A673 (cell line): ENCODE results near the gene ATP6V1F. TPM values are rescaled to one million over a fixed set of nuclear protein-coding genes. Genes with fewer than 3 reads are reported as not detected.

Experiments
- BruUV-seq: library from RNA; stranded (reverse); fragments of 400-500 nt; replicated peaks from 2 replicates; lab custom pipeline; 2021; lab: Mats Ljungman, UMichigan
- CTCF ChIA-PET: fragments of 300-600 bp; sonication (Branson Sonifier 250); formaldehyde crosslinking; loops from one replicate; lab custom pipeline; 2022; ENCODE audit warnings: antibody characterized with exemption; lab: Charles Lee
- POLR2A ChIA-PET: fragments of 300-600 bp; sonication (Branson Sonifier 250); formaldehyde crosslinking; loops from one replicate; lab custom pipeline; 2022; ENCODE audit warnings: antibody characterized with exemption; ENCODE audit not compliant: low non-redundant PET; lab: Charles Lee
- DNase-seq: peaks from one replicate; pipeline ENCODE4 v3.0.0-alpha.2; 2015; ENCODE audit warnings: low spot score
- H3K27ac ChIP-seq: fragments of 200-600 bp; sonication (generic); 2 replicates; pipeline ENCODE4 v1.5.1; 2016; ENCODE audit warnings: mixed run types, low read depth, mild to moderate bottlenecking, mixed read lengths, antibody characterized with exemption, low read length; ENCODE audit not compliant: poor library complexity, severe bottlenecking
- H3K27me3 ChIP-seq: fragments of 200-600 bp; sonication (generic); replicated peaks from 2 replicates; pipeline ENCODE4 v1.6.1; 2017; ENCODE audit warnings: mixed run types, low read depth, mild to moderate bottlenecking, mixed read lengths, antibody characterized with exemption, low read length; ENCODE audit not compliant: insufficient read depth, poor library complexity
- H3K36me3 ChIP-seq: fragments of 200-600 bp; sonication (generic); 2 replicates; pipeline ENCODE4 v1.6.1; 2016; ENCODE audit warnings: mixed run types, mild to moderate bottlenecking, mixed read lengths, antibody characterized with exemption, low read length; ENCODE audit not compliant: insufficient read depth, poor library complexity, severe bottlenecking
- H3K4me1 ChIP-seq: fragments of 200-600 bp; sonication (generic); 2 replicates; pipeline ENCODE4 v1.6.1; 2017; ENCODE audit warnings: mixed run types, mild to moderate bottlenecking, mixed read lengths, antibody characterized with exemption, low read length; ENCODE audit not compliant: insufficient read depth, poor library complexity, severe bottlenecking
- H3K4me3 ChIP-seq: fragments of 200-600 bp; sonication (generic); 2 replicates; pipeline ENCODE4 v1.5.1; 2016; ENCODE audit warnings: low read depth, mixed run types, mild to moderate bottlenecking, mixed read lengths, low read length; ENCODE audit not compliant: poor library complexity, severe bottlenecking
- H3K9me3 ChIP-seq: fragments of 200-600 bp; sonication (generic); 2 replicates; pipeline ENCODE4 v1.6.1; 2016; ENCODE audit warnings: mixed run types, low read depth, mild to moderate bottlenecking, mixed read lengths, antibody characterized with exemption, low read length; ENCODE audit not compliant: poor library complexity, severe bottlenecking
- EZH2 ChIP-seq: fragments of 200-600 bp; sonication (generic); IDR thresholded peaks from 2 replicates; pipeline ENCODE4 v1.6.1; 2017; ENCODE audit warnings: borderline replicate concordance, low read depth, mild to moderate bottlenecking, mixed read lengths, antibody characterized with exemption, low read length; ENCODE audit not compliant: poor library complexity, severe bottlenecking
- intact Hi-C: fragments of 100-400 bp; cut with micrococcal nuclease; formaldehyde crosslinking; loops from one replicate; pipeline ENCODE4 v1.10.0; 2022; ENCODE audit not compliant: unreplicated experiment
- total RNA-seq: library from RNA; stranded (reverse); gene quantifications from 2 replicates; pipeline ENCODE4 v1.2.3, GENCODE V29; 2021
- TF ChIP-seq, protein P1 (sequence below): fragments of 300-800, 200-600 bp; sonication (generic); conservative IDR thresholded peaks from 2 replicates; pipeline ENCODE4 v1.5.1; 2017; ENCODE audit warnings: low read depth, mild to moderate bottlenecking, antibody characterized with exemption, low read length, moderate library complexity, mixed read lengths

ATP6V1F gene
- total RNA-seq, 1 experiment from 2014 or later, result 148 TPM

DNA sequence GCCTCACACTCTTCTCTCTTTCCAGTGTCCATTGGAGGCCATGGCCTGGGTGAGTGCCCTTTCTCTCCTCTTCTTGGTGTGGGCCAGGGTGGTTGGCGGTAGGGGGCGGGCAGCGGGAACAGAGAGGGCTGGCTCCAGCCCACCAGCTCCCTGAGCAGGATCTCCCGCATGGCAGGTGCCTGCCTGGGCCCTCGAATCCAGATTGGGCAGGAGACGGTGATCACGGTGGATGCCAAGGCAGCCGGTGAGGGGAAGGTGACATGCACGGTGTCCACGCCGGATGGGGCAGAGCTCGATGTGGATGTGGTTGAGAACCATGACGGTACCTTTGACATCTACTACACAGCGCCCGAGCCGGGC is 13.5 kb upstream of the ATP6V1F start:
- DNase-seq, result no peak
- H3K36me3 ChIP-seq, result no peaks in the 10 kb centered on the region
- no peak overlapping the region for H3K4me3 ChIP-seq
- POLR2A ChIA-PET, result no interaction called here
- no peak overlapping the region for H3K27ac ChIP-seq
- CTCF ChIA-PET, result no interaction called here
- TF ChIP-seq, protein P1, sequence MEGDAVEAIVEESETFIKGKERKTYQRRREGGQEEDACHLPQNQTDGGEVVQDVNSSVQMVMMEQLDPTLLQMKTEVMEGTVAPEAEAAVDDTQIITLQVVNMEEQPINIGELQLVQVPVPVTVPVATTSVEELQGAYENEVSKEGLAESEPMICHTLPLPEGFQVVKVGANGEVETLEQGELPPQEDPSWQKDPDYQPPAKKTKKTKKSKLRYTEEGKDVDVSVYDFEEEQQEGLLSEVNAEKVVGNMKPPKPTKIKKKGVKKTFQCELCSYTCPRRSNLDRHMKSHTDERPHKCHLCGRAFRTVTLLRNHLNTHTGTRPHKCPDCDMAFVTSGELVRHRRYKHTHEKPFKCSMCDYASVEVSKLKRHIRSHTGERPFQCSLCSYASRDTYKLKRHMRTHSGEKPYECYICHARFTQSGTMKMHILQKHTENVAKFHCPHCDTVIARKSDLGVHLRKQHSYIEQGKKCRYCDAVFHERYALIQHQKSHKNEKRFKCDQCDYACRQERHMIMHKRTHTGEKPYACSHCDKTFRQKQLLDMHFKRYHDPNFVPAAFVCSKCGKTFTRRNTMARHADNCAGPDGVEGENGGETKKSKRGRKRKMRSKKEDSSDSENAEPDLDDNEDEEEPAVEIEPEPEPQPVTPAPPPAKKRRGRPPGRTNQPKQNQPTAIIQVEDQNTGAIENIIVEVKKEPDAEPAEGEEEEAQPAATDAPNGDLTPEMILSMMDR, result no peak
- no peak for TF ChIP-seq EZH2
- no peaks in the 10 kb centered on the region for H3K9me3 ChIP-seq
- H3K27me3 ChIP-seq, result no peaks in the 10 kb centered on the region
- intact Hi-C loops, result no loop called here
- no TSS peak for BruUV-seq
- H3K4me1 ChIP-seq, result no peaks in the 10 kb centered on the region

DNA sequence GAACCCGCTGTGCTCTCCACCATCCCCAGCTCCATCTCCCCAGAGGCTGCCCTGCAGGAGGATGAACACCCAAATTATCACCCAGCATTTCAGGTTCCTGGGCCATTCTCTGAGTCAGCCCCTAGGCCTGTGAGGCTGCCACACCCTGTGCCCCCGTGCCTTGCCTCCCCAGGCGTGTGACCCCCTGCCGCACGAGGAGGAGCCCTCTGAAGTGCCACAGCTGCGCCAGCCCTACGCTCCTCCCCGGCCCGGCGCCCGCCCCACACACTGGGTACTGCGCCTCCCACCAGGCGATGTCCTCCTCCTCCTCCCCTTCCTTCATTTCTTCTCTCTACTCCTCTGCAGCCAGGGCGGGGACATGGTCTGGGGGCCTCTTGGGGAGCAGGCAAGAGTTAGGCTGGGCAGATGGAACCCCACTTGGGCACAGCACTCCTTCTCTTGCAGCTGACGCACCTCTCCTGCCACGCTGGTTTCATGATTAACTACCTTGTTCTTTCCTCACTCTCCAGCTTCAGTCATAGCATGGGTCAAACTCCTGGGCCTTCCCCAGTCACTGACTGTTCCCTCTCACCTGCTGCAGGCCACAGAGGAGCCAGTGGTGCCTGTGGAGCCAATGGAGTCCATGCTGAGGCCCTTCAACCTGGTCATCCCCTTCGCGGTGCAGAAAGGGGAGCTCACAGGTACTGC is 12.7 kb upstream of the ATP6V1F start:
- POLR2A ChIA-PET, result no interaction called here
- TF ChIP-seq EZH2, result no peak
- TF ChIP-seq, protein P1, result no peak
- intact Hi-C loops, result no loop called here
- Histone ChIP-seq H3K36me3 (no peaks in the 10 kb centered on the region), H3K4me3 (no peak overlapping the region), H3K27me3 (no peaks in the 10 kb centered on the region), H3K9me3 (no peaks in the 10 kb centered on the region), H3K27ac (no peak overlapping the region), H3K4me1 (no peaks in the 10 kb centered on the region)
- DNase-seq, result no peak
- BruUV-seq, result no TSS peak
- CTCF ChIA-PET, result no interaction called here

DNA sequence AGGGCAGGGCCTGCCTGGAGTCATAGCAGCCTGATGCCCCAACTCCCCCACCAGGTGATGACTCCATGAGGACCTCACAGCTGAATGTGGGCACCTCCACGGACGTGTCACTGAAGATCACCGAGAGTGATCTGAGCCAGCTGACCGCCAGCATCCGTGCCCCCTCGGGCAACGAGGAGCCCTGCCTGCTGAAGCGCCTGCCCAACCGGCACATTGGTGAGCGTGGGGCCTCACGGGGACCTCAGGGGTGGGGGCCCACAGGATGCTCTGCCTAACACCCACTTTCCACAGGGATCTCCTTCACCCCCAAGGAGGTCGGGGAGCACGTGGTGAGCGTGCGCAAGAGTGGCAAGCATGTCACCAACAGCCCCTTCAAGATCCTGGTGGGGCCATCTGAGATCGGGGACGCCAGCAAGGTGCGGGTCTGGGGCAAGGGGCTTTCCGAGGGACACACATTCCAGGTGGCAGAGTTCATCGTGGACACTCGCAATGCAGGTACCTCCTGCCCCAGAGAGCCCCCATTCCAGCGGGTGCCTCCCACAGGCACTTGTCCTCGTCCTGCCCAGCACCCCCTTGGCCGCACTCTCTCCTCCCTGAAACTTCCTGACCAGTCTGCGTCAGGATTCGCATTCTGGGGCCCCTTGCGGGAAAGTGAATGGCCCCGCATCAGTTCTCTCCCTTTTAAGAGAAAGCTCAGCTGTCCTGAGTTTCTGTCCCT is 10.0 kb upstream of the ATP6V1F start:
- Histone ChIP-seq H3K27me3 (no peaks in the 10 kb centered on the region), H3K4me1 (no peaks in the 10 kb centered on the region), H3K4me3 (no peak overlapping the region), H3K9me3 (no peaks in the 10 kb centered on the region), H3K27ac (no peak overlapping the region), H3K36me3 (no peaks in the 10 kb centered on the region)
- BruUV-seq, result no TSS peak
- POLR2A ChIA-PET, result no interaction called here
- TF ChIP-seq EZH2, result no peak
- TF ChIP-seq, protein P1, result no peak
- no peak for DNase-seq
- intact Hi-C loops, result no loop called here
- CTCF ChIA-PET, result no interaction called here
